COLO829 (cell line): ENCODE results near the gene BLMH.

ENCODE experiments used
- DNase-seq: peaks from one replicate; pipeline ENCODE4 v3.0.0; 2012; ENCODE audit warnings: low spot score

BLMH gene

GRCh38 chr17:30200106-30200505, 91.6 kb downstream of the BLMH start:
- DNase-seq = no peak

DNA sequence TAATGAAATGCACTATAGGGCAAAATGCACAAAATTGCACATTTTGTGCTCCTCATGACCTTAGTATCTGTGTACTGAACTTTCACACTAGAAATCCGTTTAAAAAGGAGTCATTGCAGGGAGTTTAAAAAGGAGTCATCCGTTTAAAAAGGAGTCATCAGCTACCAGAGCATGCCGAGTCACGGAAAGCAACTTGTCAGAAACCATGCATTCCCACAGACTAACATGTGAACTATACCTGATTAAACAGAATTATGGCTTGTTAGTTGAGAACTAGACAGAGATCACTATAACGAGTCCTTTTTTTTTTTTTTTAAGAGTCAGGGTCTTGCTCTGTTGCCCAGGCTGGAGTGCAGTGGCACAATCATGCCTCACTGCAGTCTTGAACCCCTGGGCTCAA, 92.1 kb downstream of the BLMH start:
- no peak for DNase-seq
